Right renal pelvis (tissue), 4 donors: ENCODE results near the gene RHBDL1. TPM values are rescaled to one million over a fixed set of nuclear protein-coding genes. Genes with fewer than 3 reads are reported as not detected.

Experiments
- DNase-seq, 4 donors: peaks; one replicate each; pipeline ENCODE4 v3.0.0-alpha.2; 2013; ENCODE audit warnings: low read depth in 4 of 4, low spot score in 3 of 4, missing footprints in 1 of 4
- polyA plus RNA-seq, 4 donors: library from polyadenylated mRNA; unstranded; fragments of 120-200 nt; gene quantifications; one replicate each; pipeline ENCODE4 v1.2.1, GENCODE V29; 2013; ENCODE audit not compliant: insufficient read length in 4 of 4

The RHBDL1 gene
- polyA plus RNA-seq, 4 donors, result 0.91 to 2.7 (median 1.8) TPM

DNA sequence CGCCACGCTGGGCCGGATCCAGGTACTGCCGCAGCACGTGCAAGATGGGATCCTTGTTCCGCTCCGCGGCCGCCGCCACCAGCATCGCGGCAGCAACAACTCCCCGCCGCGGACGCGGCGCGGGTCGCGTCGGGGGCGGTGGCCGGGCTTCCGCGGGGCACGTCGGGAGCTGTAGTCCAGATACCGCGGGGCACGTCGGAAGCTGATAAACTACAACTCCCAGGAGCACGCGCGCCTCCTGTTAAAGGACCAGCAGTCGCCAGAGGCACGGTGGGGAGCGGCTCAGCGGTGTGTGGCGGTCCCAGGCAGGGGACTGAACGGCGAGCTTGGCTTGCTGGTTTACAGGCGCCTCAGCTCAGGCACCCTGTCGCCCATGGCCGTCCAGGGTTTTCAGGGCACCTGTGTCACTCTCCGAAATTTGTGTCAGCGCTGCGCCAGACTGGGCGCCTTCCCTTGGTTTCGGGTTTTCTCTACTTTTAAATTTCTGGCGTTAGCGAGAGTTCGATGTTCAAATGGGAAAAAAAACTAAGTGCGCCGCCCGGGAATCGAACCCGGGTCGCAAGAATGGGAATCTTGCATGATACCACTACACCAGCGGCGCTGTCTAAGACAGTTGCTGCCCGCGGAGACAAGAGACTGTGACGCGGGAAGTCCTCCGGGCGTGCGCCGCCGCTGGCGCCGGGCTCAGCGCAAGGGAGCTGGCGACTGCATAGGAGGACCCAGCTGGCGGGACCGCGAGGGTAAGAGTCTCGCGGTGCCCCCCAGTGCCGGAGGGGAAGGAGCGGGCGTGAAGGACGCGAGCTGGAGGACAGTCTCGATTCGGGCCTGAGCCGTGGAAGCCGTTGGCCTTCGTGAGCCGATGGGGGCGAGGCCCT lies 39.0 kb upstream of the RHBDL1 start, which contains the start of gene METTL26:
Gene METTL26, minus strand, starts transcription at position 100 of the 875 bp plus-strand sequence. Its CDS starts 15 bp downstream, at position 85.
- peak; percentile 86 to 90 (median 88) for DNase-seq

DNA sequence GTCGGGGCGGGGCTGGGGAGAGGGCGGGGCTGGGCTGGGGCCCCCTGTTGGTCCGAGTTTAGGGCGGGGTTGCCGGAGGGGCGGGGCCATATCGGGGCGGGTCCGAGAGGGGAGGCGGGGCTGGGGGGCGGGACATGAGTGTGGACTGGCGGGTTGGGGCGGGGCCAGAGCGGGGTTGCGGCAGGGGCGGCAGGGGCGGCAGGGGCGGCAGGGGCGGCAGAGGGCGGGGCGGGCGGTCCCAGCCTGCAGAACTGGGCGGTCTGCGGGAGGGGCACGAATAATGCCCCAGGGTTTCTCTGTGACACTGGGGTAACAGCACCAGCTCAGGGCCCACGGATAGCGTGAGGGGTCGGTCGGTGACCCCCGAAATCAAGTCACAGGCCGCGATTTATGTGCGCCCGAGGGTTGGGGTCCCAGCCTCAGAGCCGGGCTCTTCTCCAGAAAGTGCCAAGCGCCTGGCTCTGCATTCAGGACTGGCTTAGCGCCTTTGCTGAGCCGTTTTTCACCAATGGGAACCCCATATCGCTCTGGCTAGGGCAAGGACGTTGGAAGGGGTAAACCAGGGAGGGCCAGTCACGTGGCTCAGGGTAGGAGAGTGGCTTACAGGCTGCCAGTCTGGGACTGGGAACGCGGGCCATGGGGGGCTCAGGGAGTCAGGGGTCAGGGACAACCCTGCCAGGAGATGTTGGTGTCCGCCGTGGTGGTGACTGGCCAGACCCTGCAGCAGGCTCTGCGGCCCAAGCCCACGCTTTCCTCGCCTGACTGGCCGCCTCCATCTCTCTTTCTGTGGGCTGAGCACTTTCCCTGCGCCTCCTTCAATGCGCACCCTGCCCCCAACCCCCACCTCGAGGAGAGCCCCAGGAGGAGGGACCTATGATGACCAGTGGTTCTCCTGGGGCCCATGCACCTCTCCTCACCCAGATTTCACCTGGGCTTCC lies 38.1 kb upstream of the RHBDL1 start:
- peak in 3 of 4 donors; percentile 77 to 80 (median 78) for DNase-seq

GRCh38 chr16:638034-638543 lies 37.4 kb upstream of the RHBDL1 start:
- DNase-seq, result no peak

DNA sequence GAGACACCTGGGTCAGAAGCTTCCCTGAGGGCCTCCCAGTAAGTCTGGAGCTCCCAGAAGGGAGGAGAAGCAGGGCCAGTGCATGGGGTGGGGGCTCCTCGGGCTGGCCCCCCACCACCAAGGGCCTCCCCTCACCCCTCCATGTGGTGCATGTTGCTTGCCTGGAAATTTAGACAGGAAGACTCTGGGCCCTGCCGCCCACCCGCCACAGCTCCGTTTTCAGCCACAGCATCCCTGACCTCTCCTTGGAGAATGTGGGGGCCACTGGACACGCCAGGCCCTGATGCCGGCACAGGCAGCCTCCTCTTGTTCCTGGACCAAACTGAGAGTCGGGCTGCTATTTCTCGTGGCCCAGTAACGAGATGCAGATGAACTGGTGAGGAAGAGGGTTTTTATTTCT lies 36.6 kb upstream of the RHBDL1 start:
- no peak for DNase-seq

DNA sequence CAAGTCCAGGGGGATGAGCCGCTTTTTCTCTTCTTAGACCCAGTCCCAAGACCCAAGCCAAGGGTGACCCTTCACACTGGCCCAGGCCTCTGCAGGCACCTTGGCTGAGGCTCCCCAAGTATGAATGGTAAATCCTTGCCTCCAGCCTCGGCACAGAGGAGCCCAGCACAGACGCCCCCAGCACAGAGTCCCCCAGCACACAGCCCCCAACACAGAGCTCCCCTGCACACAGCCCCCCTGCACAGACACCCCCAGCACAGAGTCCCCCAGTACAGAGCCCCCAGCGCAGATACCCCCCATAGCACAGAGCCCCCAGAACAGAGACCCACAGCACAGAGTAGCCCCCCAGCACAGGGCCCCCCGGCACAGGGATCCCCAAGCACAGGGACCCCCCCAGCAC lies 34.9 kb upstream of the RHBDL1 start:
- no peak for DNase-seq

DNA sequence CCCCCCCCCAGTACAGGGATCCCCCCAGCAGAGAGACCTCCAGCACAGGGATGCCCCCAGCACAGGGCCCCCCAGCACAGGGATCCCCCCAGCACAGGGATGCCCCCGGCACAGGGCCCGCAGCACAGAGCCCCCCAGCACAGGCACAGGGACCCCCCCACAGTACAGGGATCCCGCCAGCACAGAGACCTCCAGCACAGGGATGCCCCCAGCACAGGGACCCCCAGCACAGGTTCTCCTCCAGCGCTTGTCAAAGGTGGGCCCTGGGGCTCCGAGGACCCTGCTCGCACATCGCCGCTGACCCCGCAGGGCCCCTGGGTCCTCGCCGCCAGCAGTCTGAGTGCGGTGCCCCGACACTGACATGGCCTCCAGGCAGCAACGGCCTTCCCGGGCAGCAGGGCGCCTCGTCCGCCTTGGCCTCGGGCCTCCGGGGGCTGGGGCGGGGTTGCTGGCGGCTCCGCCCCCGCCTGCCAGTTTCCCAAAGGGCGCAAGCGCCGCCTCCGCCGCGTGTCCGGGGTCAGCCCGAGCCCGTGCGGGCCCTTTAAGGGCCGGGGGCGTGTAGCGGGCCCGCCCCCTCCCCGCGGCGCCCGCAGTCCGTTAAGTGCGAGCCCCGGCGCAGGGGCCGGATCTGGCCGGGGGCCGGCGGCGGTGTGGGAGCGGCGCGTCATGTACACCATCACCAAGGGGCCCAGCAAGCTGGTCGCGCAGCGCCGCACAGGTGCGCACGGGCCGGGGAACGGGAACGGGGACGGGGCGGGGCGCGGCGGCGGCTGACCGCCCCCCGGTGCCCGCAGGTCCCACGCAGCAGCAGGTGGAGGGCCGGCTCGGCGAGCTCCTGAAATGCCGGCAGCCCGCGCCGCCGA lies 33.9 kb upstream of the RHBDL1 start, which contains the start of gene MCRIP2:
Gene MCRIP2, plus strand, starts transcription at position 503 of the 863 bp plus-strand sequence. Its CDS starts 164 bp downstream, at position 667.
- no peak for DNase-seq

- no peak for DNase-seq
These were observed 33.1 kb upstream of the RHBDL1 start for GRCh38 chr16:642189-643049.

DNA sequence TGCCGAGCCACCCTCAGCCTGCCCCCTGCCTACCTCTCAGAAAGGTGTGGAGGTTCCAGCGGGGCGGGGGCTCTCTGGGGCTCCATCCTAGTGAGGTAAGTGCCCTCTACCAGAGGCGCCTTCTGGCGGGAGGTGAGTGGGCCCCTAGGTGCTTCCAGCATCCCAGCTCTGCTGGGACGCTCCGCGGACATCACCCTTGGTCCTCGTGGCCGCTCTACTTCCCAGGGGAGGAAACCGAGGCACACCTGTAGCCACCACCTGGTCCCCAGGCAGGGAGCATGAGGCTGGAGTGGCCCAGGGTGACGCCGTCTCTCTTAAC lies 32.5 kb upstream of the RHBDL1 start:
- no peak for DNase-seq

- no peak for DNase-seq
These were observed 30.9 kb upstream of the RHBDL1 start for GRCh38 chr16:644556-644955.

DNA sequence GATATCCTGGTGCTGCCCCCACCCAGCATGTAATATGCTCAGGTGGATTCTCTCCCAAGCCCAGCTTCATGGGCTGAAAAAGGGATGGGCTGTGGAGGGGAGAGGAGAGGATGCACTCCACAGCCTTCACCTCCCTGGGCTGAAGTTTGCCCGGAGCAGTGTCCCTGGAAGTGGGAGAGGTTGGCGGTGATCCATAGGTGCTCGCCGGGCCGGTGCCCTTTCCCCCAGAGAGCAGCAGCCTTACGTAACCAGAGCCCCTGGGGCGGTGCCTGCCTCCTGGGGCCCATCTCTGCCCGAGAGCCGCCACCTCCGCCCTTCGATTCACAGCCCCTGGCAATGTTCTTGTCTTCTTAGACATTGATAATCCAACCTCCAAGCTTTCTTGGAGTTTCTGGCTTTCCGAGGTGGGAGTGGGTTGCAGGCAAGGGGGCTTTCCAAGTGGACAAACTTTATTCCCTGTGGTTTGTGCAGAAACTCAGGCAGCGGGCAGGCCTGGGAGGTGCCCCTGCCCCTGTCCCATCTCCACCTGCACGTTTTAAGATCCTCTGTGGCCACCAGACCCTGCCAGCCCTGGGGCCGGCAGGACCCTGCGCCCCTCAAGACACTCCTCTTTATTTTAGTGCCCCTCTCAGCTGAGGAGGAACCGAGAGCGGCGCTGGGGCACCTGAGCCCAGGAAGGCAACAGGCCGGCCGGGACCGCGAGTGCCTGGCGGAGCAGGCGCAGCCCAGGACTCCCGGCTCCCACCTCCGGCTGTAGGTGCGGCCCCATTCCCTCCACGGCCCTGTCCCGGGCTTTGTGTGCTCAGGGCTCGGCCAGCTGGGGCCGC lies 29.4 kb upstream of the RHBDL1 start:
- DNase-seq, result no peak

DNA sequence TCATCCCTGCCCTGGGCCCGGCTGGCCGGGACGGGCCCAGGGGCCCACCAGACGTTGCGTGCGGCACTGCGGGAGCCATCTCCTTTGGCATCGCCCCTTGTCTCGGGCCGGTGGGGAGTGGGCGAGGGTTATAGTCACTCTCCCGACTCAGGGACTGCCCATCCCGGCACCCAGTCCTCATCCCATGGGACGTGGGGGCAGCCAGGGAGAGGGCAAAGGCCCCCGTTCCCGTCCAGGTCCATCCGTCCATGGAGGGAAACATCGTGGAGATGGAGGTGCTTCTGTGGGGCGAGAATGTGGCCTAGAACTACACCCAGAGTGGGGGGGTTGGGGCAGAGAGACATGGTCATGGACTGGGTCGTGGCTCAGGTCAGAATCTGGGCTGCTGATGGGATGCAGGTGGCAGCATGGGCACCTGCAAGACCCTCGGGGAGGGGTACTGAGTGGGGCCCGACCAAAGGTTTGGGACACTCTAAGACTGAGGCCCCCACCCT lies 28.7 kb upstream of the RHBDL1 start:
- no peak for DNase-seq

- DNase-seq, result no peak
These were observed 28.1 kb upstream of the RHBDL1 start for GRCh38 chr16:647173-647902.

DNA sequence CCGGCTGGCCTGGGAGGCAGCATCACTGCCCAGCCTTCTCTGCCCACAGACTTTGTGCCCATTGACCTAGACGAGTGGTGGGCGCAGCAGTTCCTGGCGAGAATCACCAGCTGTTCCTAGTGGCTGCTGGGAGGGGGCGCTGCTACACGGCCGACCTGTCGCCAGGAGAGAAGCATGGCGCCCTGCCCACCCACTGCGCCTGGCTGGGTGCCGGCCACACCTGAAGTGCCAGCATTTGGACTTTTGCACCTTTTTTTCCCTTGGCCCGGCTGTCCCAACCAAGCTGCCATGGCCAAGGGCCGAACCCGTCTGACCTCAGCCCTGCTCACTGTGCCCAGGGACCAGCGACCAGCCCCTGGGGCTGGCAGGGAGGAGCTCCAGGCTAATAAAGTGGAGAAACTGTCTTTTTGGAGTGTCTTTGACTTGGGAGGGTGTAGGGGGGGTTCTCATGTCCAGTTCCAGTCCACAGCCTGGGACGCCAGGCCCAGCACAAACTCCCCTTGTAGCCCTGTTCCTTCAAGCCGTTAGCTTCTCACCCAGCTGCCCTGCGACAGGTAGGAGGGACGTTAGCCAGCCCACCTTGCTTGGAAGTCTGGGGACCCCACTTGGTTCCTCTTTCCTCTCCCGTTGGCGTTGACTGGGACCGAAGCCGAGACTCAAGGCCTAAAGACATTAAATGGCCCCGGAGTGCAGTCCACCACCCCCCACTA lies 27.2 kb upstream of the RHBDL1 start:
- DNase-seq, result no peak

DNA sequence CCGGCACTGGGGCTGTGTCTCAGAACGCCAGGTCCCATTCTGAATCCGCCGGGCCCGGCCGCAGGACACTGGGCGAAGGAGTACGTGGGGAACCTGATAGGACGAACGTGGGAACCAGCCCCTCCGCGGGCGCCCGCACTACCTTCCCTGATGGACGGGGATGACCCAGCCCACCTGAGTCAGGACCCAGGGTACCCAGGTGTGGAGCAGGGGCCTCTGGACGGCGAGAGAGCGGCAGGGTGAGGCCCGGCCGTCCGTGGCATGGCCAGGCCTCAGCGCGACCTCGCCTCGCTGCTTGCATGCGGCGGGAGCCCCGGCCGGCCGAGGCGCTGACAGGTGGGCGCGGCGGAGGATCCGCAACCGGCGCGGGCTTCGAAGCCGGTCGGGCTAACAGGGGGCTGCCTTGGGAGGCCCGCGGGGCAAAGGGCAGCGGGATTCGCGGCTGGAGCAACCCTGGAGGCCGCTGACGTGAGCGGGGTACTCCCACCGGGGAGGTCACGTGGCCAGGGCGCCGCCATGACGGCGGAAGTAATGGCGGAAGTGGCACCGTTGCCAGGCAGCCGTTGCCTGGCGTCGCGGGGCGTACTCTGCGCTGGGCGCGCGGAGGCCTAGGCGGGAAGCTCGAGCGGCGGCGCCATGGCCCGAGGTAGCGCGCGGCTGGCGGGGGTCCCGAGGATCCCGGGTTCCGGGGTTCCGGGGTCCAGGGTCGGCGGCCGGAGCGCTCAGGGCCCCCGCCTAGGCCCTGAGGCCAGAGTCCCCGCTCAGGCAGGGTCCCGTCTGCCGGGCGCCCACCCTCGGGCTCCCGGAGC lies 26.5 kb upstream of the RHBDL1 start, which contains the start of gene WDR90:
Gene WDR90, plus strand, starts transcription at position 585 of the 809 bp plus-strand sequence. Its CDS starts 52 bp downstream, at position 637.
- peak; percentile 73 to 89 (median 76) for DNase-seq

DNA sequence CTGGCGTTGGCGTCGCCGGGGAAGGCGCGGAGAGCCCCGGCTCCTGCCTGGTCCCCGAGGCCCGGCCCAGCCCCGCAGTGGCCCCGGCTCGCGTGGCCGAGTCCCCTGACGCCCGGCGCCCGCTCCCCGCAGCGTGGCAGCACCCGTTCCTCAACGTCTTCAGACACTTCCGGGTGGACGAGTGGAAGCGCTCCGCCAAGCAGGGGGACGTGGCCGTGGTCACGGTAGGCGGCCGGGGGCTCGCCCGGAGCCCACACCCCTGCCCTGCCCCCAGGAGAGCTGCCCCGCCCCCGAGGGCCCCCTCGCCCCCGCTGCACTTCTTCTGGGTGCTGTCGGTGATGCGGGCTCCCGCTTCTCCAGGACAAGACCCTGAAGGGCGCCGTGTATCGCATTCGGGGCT lies 25.8 kb upstream of the RHBDL1 start:
- no peak for DNase-seq

DNA sequence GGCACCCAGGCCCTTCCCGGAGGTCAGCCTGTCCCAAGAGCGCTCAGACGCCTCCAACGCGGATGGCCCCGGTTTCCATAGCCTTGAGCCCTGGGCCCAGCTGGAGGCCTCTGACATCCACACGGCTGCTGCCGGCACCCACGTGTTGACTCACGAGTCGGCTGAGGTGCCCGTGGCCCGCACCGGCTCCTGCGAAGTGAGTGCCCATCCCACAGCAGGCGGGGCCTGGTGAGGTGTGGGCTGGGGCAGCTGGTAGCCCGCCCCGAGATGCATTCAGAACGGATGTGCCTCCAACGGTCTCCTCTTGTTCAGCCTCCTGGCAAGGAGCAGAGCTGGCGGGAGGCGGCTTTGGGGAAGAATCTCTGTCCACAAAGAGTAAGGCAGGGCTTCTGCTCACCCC lies 23.6 kb upstream of the RHBDL1 start:
- no peak for DNase-seq
